Activated B cell treated with CpG ODN at 0.5 μM for 24 hours (primary cell): ENCODE measurements around the gene RPS6KA2. TPM values are rescaled to one million over a fixed set of nuclear protein-coding genes. Genes with fewer than 3 reads are reported as not detected.

Source experiments
- ATAC-seq: fragments of 200-7000 bp; cut with Tn5 transposase; one replicate; pipeline ENCODE4 v1.10.0; 2021; ENCODE audit warnings: low read depth, mild to moderate bottlenecking, moderate library complexity
- CTCF ChIA-PET: fragments of 350-600 bp; sonication (Branson Sonifier 250); formaldehyde crosslinking; loops from one replicate; lab custom pipeline; 2021; ENCODE audit warnings: antibody characterized with exemption; lab: Charles Lee
- POLR2A ChIA-PET: fragments of 350-600 bp; sonication (Branson Sonifier 250); formaldehyde crosslinking; loops from one replicate; lab custom pipeline; 2021; ENCODE audit warnings: antibody characterized with exemption; lab: Charles Lee
- DNase-seq: peaks from one replicate; pipeline ENCODE4 v3.0.0; 2022
- H3K27ac Mint-ChIP-seq: one replicate; pipeline ENCODE4 v1.8.0; 2020; ENCODE audit warnings: mixed read lengths
- H3K27me3 Mint-ChIP-seq: one replicate; pipeline ENCODE4 v1.8.0; 2021; ENCODE audit warnings: mixed read lengths
- H3K36me3 Mint-ChIP-seq: one replicate; pipeline ENCODE4 v1.8.0; 2021; ENCODE audit warnings: low read depth, mixed read lengths
- H3K4me1 Mint-ChIP-seq: one replicate; pipeline ENCODE4 v1.8.0; 2021; ENCODE audit warnings: mixed read lengths
- H3K4me3 Mint-ChIP-seq: one replicate; pipeline ENCODE4 v1.8.0; 2020; ENCODE audit warnings: mild to moderate bottlenecking, mixed read lengths
- H3K9me3 Mint-ChIP-seq: one replicate; pipeline ENCODE4 v1.8.0; 2020; ENCODE audit warnings: mixed read lengths
- CTCF ChIP-seq: fragments of 200-600 bp; IDR thresholded peaks from one replicate; pipeline ENCODE4 v1.8.0; 2022; ENCODE audit warnings: antibody characterized with exemption, mild to moderate bottlenecking
- intact Hi-C: fragments of 100-400 bp; cut with micrococcal nuclease; formaldehyde crosslinking; loops from one replicate; pipeline ENCODE4 v1.15.1; 2024
- total RNA-seq: library from RNA; stranded (reverse); gene quantifications from 2 replicates; pipeline ENCODE4 v1.2.3, GENCODE V29; 2022

Gene RPS6KA2
- total RNA-seq, 1 donor from 2014 or later: 14.4 TPM

GRCh38 chr6:166555086-166555485 is 72.0 kb downstream of the RPS6KA2 start:
- POLR2A ChIA-PET: no interaction called here
- H3K27me3 Mint-ChIP-seq: peaks cover 8% of the 10 kb centered on the region
- TF ChIP-seq CTCF: no peak
- intact Hi-C loops: no loop called here
- peaks cover 3% of the 10 kb centered on the region for H3K4me1 Mint-ChIP-seq
- peaks cover 11% of the 10 kb centered on the region for H3K9me3 Mint-ChIP-seq
- ATAC-seq (no peak), DNase-seq (no peak)
- CTCF ChIA-PET: no interaction called here
- H3K36me3 Mint-ChIP-seq: peaks cover 3% of the 10 kb centered on the region
- H3K4me3 Mint-ChIP-seq: no peak overlapping the region
- H3K27ac Mint-ChIP-seq: no peak overlapping the region

GRCh38 chr6:166554316-166554715 is 72.7 kb downstream of the RPS6KA2 start:
- Mint-ChIP-seq H3K36me3 (no peaks in the 10 kb centered on the region), H3K9me3 (peaks cover 6% of the 10 kb centered on the region), H3K27ac (no peak overlapping the region), H3K27me3 (peaks cover 8% of the 10 kb centered on the region), H3K4me3 (no peak overlapping the region), H3K4me1 (peaks cover 3% of the 10 kb centered on the region)
- POLR2A ChIA-PET: no interaction called here
- CTCF ChIA-PET: no interaction called here
- ATAC-seq: no peak
- no peak for TF ChIP-seq CTCF
- intact Hi-C loops: no loop called here
- DNase-seq: no peak

- Mint-ChIP-seq H3K4me3 (no peak overlapping the region), H3K27me3 (peaks cover 8% of the 10 kb centered on the region), H3K27ac (no peak overlapping the region), H3K4me1 (peaks cover 3% of the 10 kb centered on the region), H3K36me3 (no peaks in the 10 kb centered on the region), H3K9me3 (peaks cover under 1% of the 10 kb centered on the region)
- intact Hi-C loops: no loop called here
- ChIA-PET CTCF (no interaction called here), POLR2A (no interaction called here)
- no peak for TF ChIP-seq CTCF
- ATAC-seq (no peak), DNase-seq (no peak)
Observed at GRCh38 chr6:166553563-166554271, 73.3 kb downstream of the RPS6KA2 start.

- DNase-seq (no peak), ATAC-seq (no peak)
- H3K4me3 Mint-ChIP-seq: no peak overlapping the region
Observed at GRCh38 chr6:166552600-166552999, 74.5 kb downstream of the RPS6KA2 start.

More at GRCh38 chr6:166552600-166552999, 74.5 kb downstream of the RPS6KA2 start:
- ChIA-PET POLR2A (no interaction called here), CTCF (no interaction called here)
- H3K27ac Mint-ChIP-seq: no peak overlapping the region
- H3K36me3 Mint-ChIP-seq: no peaks in the 10 kb centered on the region
- H3K9me3 Mint-ChIP-seq: no peaks in the 10 kb centered on the region
- H3K4me1 Mint-ChIP-seq: peaks cover 3% of the 10 kb centered on the region
- H3K27me3 Mint-ChIP-seq: peaks cover 8% of the 10 kb centered on the region
- intact Hi-C loops: no loop called here
- no peak for TF ChIP-seq CTCF
